ENCODE results near the gene TDRD7. TPM values are rescaled to one million over a fixed set of nuclear protein-coding genes. Genes with fewer than 3 reads are reported as not detected.

TDRD7 gene
- total RNA-seq, 1 donor from 2014 or later: 9.4 TPM

DNA sequence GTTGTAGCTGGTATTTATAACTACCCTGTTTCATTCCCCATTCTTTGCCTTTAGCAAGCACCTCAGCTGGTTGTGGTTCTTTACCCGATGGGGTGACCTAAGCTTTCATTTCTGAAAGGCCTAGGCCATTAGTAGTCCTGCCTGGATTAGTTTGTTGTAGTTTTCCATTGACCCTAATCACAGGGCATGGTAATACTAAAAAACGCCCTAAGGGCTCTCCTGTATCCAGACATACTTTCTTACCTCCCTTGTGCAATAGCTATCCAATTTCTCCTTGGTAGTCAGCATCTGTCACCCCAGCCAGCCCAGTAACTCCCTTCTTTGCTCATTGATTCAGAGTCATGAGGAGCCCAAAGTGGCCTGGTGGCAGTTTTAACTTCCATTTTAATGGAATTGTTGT lies 113.6 kb downstream of the TDRD7 start:
- DNase-seq (ENCODE audit: low read depth): peak; percentile 64
- no peak for TF ChIP-seq CTCF (conservative IDR thresholded peaks at IDR 0.05; ENCODE audit: low read depth, low read length)
- H3K4me3 ChIP-seq (ENCODE audit: low read depth, low read length): no peak overlapping the region

GRCh38 chr9:97526895-97527575 lies 115.1 kb downstream of the TDRD7 start:
- DNase-seq (ENCODE audit: low read depth): no peak
- no peak for TF ChIP-seq CTCF (conservative IDR thresholded peaks at IDR 0.05; ENCODE audit: low read depth, low read length)

GRCh38 chr9:97527626-97528528 lies 116.0 kb downstream of the TDRD7 start:
- no peak for DNase-seq (ENCODE audit: low read depth)
- TF ChIP-seq CTCF (conservative IDR thresholded peaks at IDR 0.05; ENCODE audit: low read depth, low read length): no peak
- H3K4me3 ChIP-seq (ENCODE audit: low read depth, low read length): no peak overlapping the region

More at GRCh38 chr9:97526895-97527575, 115.1 kb downstream of the TDRD7 start:
- H3K4me3 ChIP-seq (ENCODE audit: low read depth, low read length): no peak overlapping the region

- TF ChIP-seq CTCF (conservative IDR thresholded peaks at IDR 0.05; ENCODE audit: low read depth, low read length): no peak
- DNase-seq (ENCODE audit: low read depth): no peak
- no peak overlapping the region for H3K4me3 ChIP-seq (ENCODE audit: low read depth, low read length)
These were observed 116.8 kb downstream of the TDRD7 start for GRCh38 chr9:97528529-97529230.

DNA sequence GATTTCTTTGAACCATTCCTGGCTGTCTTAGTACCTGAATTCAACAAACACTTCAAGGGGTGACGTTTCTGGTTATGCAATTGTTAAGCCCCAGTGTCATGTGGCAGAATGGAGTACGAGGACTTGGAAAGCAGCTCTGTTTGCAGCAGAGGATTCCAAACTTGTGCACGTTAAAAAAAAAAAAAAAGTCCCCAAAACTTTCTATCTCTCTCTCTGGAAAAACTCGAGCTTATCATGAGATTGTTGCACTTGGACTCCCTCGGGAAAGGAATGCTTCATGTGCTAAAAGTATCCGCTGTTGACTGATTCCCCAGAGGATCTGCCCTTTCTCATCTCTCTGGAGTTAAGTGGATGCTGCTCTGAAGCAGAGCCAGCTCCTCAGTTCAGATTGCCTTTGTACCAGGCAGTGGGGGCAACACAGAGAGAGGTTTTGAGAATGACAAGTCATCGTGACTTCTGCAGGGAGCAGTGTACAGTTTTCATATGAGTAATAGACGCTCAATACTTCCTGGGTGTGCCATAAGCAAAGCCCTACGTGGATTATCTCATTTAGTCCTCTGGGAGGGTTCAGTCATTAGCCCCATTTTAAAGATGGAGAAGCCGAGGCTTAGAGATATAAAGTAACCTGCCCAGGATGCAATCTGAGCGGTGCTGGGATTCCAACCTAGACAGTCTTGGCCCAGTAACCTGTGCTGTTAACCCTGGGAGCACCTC lies 117.6 kb downstream of the TDRD7 start:
- H3K4me3 ChIP-seq (ENCODE audit: low read depth, low read length): no peak overlapping the region
- no peak for TF ChIP-seq CTCF (conservative IDR thresholded peaks at IDR 0.05; ENCODE audit: low read depth, low read length)
- DNase-seq (ENCODE audit: low read depth): no peak

DNA sequence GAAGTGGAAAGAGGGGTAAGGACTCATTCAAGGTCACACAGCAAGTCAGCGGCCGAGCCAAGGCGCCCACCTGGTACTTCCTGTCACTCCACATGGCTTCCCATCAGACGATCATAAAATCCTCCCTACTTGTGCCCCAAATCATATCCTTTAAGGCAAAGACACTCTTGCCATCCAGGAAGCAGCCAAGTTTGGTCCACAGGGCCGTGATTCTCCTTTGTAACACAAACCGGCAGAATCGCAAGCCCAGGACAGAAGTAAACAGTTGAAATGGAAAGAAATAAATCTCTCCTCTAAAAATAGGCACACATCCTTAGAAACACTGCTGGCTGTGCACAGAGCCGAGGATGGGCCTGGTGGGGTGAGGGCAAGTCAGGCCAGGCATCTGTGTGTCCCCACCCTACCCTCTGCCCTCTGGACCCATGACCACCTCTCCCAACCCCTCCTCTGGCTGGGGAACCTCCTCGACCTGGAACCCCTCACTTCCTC lies 120.0 kb downstream of the TDRD7 start:
- no peak for DNase-seq (ENCODE audit: low read depth)
- no peak for TF ChIP-seq CTCF (conservative IDR thresholded peaks at IDR 0.05; ENCODE audit: low read depth, low read length)
- no peak overlapping the region for H3K4me3 ChIP-seq (ENCODE audit: low read depth, low read length)

Measured in epithelial cell of proximal tubule (primary cell).